ENCODE data around the gene MED22. TPM values are rescaled to one million over a fixed set of nuclear protein-coding genes. Genes with fewer than 3 reads are reported as not detected.

Gene MED22
- total and polyA plus RNA-seq, 2 of the 8 experiments (the other 6 are each of a cell fraction or from before 2014, with no cell fraction given), result 56.4 to 68.4 TPM

GRCh38 chr9:133341369-133342068, 6.4 kb downstream of the MED22 start (continued):
- TF ChIP-seq, protein P1, sequence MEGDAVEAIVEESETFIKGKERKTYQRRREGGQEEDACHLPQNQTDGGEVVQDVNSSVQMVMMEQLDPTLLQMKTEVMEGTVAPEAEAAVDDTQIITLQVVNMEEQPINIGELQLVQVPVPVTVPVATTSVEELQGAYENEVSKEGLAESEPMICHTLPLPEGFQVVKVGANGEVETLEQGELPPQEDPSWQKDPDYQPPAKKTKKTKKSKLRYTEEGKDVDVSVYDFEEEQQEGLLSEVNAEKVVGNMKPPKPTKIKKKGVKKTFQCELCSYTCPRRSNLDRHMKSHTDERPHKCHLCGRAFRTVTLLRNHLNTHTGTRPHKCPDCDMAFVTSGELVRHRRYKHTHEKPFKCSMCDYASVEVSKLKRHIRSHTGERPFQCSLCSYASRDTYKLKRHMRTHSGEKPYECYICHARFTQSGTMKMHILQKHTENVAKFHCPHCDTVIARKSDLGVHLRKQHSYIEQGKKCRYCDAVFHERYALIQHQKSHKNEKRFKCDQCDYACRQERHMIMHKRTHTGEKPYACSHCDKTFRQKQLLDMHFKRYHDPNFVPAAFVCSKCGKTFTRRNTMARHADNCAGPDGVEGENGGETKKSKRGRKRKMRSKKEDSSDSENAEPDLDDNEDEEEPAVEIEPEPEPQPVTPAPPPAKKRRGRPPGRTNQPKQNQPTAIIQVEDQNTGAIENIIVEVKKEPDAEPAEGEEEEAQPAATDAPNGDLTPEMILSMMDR (IDR thresholded peaks at IDR 0.05; ENCODE audit: control extremely low read depth in 1 of 3, insufficient read depth in 1 of 3, low read depth in 1 of 3, low read length in 3 of 3), result no peak
- TF ChIP-seq TAF1 (IDR thresholded peaks at IDR 0.05; ENCODE audit: low read depth, low read length), result no peak
- TF ChIP-seq CHD2 (IDR thresholded peaks at IDR 0.05; ENCODE audit: low read length), result no peak
- no peak for TF ChIP-seq MAFK (IDR thresholded peaks at IDR 0.05; ENCODE audit: low read depth, low read length)
- no peak for TF ChIP-seq YY1 (IDR thresholded peaks at IDR 0.05; ENCODE audit: low read depth, low read length)

Data from H1 (cell line).